HG02852 (cell line): ENCODE data around the gene UPF2.
"Not testable (repeated sequence)": the region's sequence is repeated elsewhere in the genome, so short reads cannot be mapped to it uniquely, and the experiment has no call there.

Experiments used
- ATAC-seq: cut with Tn5 transposase; IDR thresholded peaks from one replicate; pipeline ENCODE4 v1.9.1; 2021; ENCODE audit warnings: mild to moderate bottlenecking, moderate library complexity; ENCODE audit not compliant: unreplicated experiment

Gene UPF2, protein sequence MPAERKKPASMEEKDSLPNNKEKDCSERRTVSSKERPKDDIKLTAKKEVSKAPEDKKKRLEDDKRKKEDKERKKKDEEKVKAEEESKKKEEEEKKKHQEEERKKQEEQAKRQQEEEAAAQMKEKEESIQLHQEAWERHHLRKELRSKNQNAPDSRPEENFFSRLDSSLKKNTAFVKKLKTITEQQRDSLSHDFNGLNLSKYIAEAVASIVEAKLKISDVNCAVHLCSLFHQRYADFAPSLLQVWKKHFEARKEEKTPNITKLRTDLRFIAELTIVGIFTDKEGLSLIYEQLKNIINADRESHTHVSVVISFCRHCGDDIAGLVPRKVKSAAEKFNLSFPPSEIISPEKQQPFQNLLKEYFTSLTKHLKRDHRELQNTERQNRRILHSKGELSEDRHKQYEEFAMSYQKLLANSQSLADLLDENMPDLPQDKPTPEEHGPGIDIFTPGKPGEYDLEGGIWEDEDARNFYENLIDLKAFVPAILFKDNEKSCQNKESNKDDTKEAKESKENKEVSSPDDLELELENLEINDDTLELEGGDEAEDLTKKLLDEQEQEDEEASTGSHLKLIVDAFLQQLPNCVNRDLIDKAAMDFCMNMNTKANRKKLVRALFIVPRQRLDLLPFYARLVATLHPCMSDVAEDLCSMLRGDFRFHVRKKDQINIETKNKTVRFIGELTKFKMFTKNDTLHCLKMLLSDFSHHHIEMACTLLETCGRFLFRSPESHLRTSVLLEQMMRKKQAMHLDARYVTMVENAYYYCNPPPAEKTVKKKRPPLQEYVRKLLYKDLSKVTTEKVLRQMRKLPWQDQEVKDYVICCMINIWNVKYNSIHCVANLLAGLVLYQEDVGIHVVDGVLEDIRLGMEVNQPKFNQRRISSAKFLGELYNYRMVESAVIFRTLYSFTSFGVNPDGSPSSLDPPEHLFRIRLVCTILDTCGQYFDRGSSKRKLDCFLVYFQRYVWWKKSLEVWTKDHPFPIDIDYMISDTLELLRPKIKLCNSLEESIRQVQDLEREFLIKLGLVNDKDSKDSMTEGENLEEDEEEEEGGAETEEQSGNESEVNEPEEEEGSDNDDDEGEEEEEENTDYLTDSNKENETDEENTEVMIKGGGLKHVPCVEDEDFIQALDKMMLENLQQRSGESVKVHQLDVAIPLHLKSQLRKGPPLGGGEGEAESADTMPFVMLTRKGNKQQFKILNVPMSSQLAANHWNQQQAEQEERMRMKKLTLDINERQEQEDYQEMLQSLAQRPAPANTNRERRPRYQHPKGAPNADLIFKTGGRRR

GRCh38 chr10:12042797-12043651, at the start of gene UPF2:
Gene UPF2, minus strand, starts transcription at chr10:12042809. Its CDS starts 7,386 bp downstream, at chr10:12035423.
- ATAC-seq = peak; percentile 61

- no peak for ATAC-seq
These were observed 48.8 kb upstream of the UPF2 start for GRCh38 chr10:12091421-12091820.

GRCh38 chr10:12088919-12089318, 46.3 kb upstream of the UPF2 start:
- ATAC-seq = no peak

GRCh38 chr10:12081879-12082557, 39.4 kb upstream of the UPF2 start:
- ATAC-seq = no peak

DNA sequence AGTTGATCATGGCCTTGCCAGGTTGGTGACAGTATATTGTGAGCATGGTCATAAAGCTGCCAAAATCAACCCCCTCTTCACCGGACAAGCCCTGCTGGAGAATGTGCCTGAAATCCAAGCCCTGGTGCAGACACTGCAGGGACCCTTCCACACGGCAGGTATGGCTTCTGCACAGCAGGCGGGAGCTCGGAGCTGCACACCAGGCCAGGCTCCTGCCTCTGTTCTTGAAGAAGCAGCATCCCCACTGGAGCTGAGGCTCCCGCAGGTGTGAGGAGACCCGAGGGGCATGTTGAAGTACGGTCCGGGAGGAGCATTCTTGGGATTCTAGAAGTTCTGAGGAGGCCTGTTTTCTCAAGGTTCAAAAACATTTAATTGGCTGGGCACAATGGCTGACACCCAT, 38.9 kb upstream of the UPF2 start:
- ATAC-seq = no peak

DNA sequence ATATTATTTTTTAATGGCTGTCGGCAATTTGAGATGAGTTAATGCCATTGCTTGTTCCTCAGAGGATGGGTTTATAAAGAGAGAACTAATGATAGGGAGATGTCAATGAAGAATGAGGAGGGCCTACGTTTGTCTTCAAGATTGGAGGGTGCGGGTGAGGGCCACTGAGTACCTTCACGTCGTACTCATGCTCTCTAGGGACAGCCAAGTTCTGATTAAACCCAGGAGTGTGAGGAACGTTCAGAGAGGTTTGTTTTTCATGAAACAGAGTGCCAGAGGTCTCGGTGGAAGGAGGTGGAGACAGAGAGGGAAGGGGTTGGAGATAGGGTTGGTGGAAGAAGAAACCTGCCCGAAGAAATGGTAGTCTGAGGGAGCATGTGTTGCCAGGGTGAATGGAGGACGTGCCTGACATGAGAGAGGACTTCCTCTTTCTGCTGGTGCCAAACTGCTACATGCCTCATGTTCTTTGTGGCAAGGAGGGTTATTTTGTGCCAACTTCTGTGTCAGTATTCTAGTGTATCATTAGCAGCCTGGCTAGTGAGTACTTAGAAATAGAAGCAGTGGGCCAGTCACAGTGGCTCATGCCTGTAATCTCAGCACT, 35.1 kb upstream of the UPF2 start:
- no peak for ATAC-seq

GRCh38 chr10:12073526-12073925, 30.9 kb upstream of the UPF2 start:
- no peak for ATAC-seq

DNA sequence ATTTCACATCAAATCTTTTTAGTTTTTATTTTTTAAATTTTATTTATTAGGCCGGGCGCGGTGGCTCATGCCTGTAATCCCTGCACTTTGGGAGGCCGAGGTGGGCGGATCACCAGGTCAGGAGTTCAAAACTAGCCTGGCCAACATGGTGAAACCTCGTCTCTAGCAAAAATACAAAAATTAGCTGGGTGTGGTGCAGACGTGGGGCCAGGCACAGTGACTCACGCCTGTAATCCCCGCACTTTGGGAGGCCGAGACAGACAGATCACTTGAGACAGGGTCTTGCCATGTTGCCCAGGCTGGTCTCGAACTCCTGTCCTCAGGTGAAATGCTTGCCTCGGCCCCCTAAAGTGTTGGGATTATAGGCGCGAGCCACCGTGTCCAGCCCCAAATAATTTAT, 28.8 kb upstream of the UPF2 start:
- not testable (repeated sequence) for ATAC-seq

- peak; percentile 94 for ATAC-seq
These were observed 26.1 kb upstream of the UPF2 start, which contains the start of gene DHTKD1 for GRCh38 chr10:12068449-12069269. Gene DHTKD1, plus strand, starts transcription at chr10:12068954. Its CDS starts 80 bp downstream, at chr10:12069034.

DNA sequence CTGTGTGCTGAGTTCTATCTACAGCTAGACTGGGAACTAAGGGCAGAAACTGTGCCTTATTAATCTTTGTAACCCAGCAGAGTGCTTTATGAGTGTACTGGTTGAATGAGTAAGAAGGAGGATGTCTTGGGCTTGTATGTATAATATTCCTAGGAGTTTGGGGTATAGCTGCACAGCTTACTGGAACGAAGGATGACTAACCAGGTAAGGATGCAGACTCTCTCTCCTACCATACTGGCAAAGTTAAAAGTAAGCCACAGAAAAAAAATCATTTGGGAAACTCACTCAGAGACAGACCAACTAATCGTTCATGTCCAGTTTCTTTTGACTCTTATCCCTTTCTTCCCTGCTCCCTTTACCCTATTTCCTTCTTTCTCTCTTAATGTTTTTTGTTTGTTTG, 24.7 kb upstream of the UPF2 start:
- no peak for ATAC-seq

DNA sequence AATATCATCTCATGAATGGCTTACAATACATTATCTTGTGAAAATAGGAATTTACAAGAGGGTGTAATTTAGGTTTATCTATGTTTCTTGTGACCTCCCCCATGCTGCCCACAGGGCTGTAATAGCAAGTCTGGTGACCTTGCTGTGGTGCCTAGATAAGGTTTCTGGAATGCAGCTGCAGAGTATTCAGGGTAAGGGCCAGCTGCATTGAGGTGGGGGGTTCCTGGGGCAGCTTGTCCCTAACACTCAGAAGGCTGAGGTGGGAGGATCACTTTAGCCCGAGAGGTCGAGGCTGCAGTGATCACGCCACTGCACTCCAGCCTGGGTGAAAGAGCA, 20.8 kb upstream of the UPF2 start:
- no peak for ATAC-seq

- ATAC-seq = no peak
These were observed 20.3 kb upstream of the UPF2 start for GRCh38 chr10:12062754-12063482.

GRCh38 chr10:12061124-12061523, 18.5 kb upstream of the UPF2 start:
- ATAC-seq = no peak

- ATAC-seq = no peak
These were observed 14.1 kb upstream of the UPF2 start for GRCh38 chr10:12056748-12057147.

GRCh38 chr10:12055732-12056131, 13.1 kb upstream of the UPF2 start:
- ATAC-seq = no peak

DNA sequence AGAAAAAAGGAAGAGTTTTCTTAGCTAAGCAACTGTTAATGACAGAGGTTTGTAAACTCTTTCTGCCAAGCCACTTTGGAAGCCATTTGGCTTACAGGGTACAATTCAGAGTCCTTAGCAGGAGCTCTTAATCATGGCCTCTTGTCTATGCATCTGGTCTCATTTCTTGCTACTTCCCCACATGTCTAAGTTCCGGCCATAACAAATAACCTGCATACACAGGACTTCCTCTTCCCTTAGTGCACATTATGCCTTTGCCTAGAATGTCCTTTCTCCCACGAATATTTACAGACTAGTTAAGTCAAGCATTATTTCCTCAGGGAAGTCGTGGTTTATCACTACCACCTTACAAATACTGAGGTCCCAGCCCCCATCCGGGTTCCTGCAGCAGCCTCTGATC, 8.6 kb upstream of the UPF2 start:
- ATAC-seq = no peak

DNA sequence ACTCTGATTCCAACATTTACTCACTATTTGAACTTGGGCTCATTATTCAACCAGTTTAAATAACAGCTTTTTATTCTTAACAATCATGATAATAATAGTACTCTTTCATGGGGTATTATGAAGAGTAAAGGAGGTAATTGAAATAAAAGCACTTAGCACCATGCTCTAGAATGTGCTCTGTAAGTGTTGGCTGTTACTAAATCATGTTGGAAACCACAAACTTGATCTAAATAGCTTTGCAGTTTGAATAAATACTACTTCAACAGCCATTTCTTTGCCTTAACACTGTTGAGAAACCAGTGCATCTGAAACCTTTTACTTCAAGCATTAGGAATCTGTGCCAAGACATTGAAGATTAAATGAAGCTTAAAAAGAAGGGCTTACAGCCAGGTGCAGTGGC, 7.9 kb upstream of the UPF2 start:
- ATAC-seq = no peak

DNA sequence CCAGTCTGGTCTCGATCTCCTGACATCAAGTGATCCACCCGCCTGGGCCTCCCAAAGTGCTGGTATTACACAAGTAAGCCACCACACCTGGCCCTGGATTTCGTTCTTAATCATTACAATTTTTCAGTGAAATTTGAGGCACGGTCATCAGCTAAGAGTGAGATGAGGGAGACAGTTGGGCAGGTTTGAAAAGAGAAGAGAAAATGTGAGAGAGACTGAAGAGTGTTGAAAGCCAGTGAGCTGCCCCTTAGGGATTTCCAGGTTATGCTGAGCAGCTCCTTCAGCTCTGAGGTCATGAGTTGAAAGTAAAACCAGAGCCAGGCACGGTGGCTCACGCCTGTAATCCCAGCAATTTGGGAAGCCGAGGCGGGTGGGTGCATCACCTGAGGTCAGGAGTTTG, 5.9 kb upstream of the UPF2 start:
- ATAC-seq = no peak
